ENCODE measurements around the gene KYNU. TPM values are rescaled to one million over a fixed set of nuclear protein-coding genes. Genes with fewer than 3 reads are reported as not detected.

The KYNU gene
- total RNA-seq, result not detected in 2 replicates

- no peaks in the 10 kb centered on the region for H3K36me3 Mint-ChIP-seq (ENCODE audit: low read depth)
- no peak within 1 kb of the TSS for H3K27ac Mint-ChIP-seq
Measured at GRCh38 chr2:142877216-142877838, at the start of gene KYNU. Gene KYNU (plus strand): TSS chr2:142877664. CDS start chr2:142885368, 7,704 bp downstream.

DNA sequence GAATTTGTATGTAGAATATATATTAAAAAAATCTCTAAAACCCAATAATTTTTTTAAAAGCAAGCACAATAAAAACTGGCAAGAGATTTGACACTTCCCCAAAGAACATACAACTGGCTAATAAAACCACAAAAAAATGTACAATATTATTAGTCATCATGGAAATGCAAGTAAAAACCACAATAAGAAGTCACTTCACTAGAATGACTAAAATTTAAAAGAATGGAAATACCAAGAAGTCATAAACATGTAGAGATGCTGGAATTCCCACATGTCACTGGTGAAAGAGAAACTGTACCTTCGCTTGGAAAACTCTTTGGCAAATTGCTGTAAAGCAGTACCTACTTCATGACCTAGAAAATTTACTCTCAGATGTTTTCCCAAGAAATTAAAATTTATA lies 43.4 kb upstream of the KYNU start:
- Mint-ChIP-seq H3K4me3 (no peak overlapping the region), H3K9me3 (no peaks in the 10 kb centered on the region), H3K36me3 (ENCODE audit: low read depth) (no peaks in the 10 kb centered on the region), H3K27me3 (no peaks in the 10 kb centered on the region), H3K4me1 (no peaks in the 10 kb centered on the region), H3K27ac (no peak overlapping the region)
- DNase-seq, result no peak
- intact Hi-C loops (cut with micrococcal nuclease), result no loop called here

More at GRCh38 chr2:142877216-142877838, at the start of gene KYNU:
- no peaks in the 10 kb centered on the region for H3K9me3 Mint-ChIP-seq
- no peak within 1 kb of the TSS for H3K4me3 Mint-ChIP-seq
- intact Hi-C loops (cut with micrococcal nuclease), result no loop called here
- no peaks in the 10 kb centered on the region for H3K27me3 Mint-ChIP-seq
- H3K4me1 Mint-ChIP-seq, result no peaks in the 10 kb centered on the region
- no peak for DNase-seq

DNA sequence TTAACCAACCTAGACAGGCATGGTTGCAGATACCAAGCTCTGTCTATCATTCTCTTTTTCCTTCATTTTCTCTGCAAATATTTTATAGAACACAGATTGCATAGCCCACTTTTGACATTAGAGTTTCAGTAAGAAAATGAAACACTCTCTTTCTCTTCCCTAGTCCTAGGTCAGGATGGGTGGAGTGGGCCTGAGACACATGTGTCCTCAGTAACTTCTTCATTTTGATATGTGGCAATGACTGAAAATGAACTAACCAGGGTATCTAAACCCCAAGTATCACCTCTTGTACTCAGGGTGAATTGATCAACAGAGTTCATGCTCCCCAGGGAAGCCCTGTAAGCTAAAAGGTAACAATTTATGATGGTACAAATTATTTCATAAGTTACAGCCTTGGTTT lies 37.0 kb upstream of the KYNU start:
- H3K36me3 Mint-ChIP-seq (ENCODE audit: low read depth), result no peaks in the 10 kb centered on the region
- no peaks in the 10 kb centered on the region for H3K9me3 Mint-ChIP-seq
- no peaks in the 10 kb centered on the region for H3K4me1 Mint-ChIP-seq
- DNase-seq, result no peak
- no peak overlapping the region for H3K27ac Mint-ChIP-seq
- H3K27me3 Mint-ChIP-seq, result no peaks in the 10 kb centered on the region
- no peak overlapping the region for H3K4me3 Mint-ChIP-seq
- intact Hi-C loops (cut with micrococcal nuclease), result no loop called here

DNA sequence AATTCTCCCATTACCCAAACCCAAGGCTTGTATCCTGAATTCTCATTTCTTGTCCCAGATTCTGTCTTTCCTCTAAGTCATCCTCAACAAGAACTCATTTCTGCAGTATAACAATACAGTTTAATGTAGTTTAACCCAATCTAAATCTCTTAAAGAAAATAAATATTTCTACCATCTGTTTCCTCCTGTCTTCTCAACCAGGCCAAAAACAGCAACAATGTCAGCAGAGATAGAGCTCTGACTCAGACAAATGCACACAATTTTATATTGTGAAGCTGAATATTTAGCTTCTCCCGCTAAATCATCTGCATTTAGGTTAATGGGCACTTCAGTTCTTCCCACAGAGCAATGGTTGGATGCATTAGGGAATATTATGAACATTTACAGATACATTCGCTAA lies 35.7 kb upstream of the KYNU start:
- DNase-seq, result no peak
- H3K27me3 Mint-ChIP-seq, result no peaks in the 10 kb centered on the region
- H3K4me1 Mint-ChIP-seq, result no peaks in the 10 kb centered on the region
- no peak overlapping the region for H3K4me3 Mint-ChIP-seq
- H3K9me3 Mint-ChIP-seq, result no peaks in the 10 kb centered on the region
- intact Hi-C loops (cut with micrococcal nuclease), result no loop called here
- no peaks in the 10 kb centered on the region for H3K36me3 Mint-ChIP-seq (ENCODE audit: low read depth)
- H3K27ac Mint-ChIP-seq, result no peak overlapping the region

GRCh38 chr2:142842369-142842768 lies 35.1 kb upstream of the KYNU start:
- H3K27ac Mint-ChIP-seq, result no peak overlapping the region
- H3K36me3 Mint-ChIP-seq (ENCODE audit: low read depth), result no peaks in the 10 kb centered on the region
- no peak for DNase-seq
- no peaks in the 10 kb centered on the region for H3K4me1 Mint-ChIP-seq
- intact Hi-C loops (cut with micrococcal nuclease), result no loop called here
- no peaks in the 10 kb centered on the region for H3K27me3 Mint-ChIP-seq
- H3K4me3 Mint-ChIP-seq, result no peak overlapping the region
- no peaks in the 10 kb centered on the region for H3K9me3 Mint-ChIP-seq

DNA sequence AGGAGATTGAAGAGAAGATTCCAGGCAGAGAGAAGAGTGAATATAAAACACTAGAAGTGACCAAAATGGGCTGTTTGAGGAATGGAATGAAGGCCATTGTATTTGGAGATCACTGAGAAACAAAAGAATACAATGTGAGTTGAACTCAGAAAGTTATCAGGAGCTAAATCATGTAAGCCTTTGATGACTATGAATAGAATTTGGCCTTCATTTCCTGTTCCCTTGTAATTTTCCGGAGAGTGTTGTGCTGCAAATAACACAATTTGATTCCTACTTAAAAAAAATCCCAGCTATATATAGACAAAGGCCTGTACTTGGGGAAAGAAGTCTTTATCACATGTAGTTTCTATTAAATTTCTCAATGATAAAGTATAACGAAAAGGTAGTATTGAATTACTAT lies 33.7 kb upstream of the KYNU start:
- Mint-ChIP-seq H3K36me3 (ENCODE audit: low read depth) (no peaks in the 10 kb centered on the region), H3K4me1 (no peaks in the 10 kb centered on the region), H3K27ac (no peak overlapping the region), H3K4me3 (no peak overlapping the region), H3K27me3 (no peaks in the 10 kb centered on the region), H3K9me3 (no peaks in the 10 kb centered on the region)
- DNase-seq, result no peak
- intact Hi-C loops (cut with micrococcal nuclease), result no loop called here

GRCh38 chr2:142848023-142848606 lies 29.3 kb upstream of the KYNU start:
- H3K27ac Mint-ChIP-seq, result no peak overlapping the region
- intact Hi-C loops (cut with micrococcal nuclease), result no loop called here
- H3K9me3 Mint-ChIP-seq, result no peaks in the 10 kb centered on the region
- H3K4me3 Mint-ChIP-seq, result no peak overlapping the region
- H3K36me3 Mint-ChIP-seq (ENCODE audit: low read depth), result no peaks in the 10 kb centered on the region
- no peaks in the 10 kb centered on the region for H3K27me3 Mint-ChIP-seq
- H3K4me1 Mint-ChIP-seq, result no peaks in the 10 kb centered on the region
- DNase-seq, result no peak

GRCh38 chr2:142849820-142850219 lies 27.6 kb upstream of the KYNU start:
- no peak for DNase-seq
- Mint-ChIP-seq H3K9me3 (no peaks in the 10 kb centered on the region), H3K36me3 (ENCODE audit: low read depth) (no peaks in the 10 kb centered on the region), H3K4me1 (no peaks in the 10 kb centered on the region), H3K4me3 (no peak overlapping the region), H3K27me3 (no peaks in the 10 kb centered on the region), H3K27ac (no peak overlapping the region)
- intact Hi-C loops (cut with micrococcal nuclease), result no loop called here

- Mint-ChIP-seq H3K9me3 (no peaks in the 10 kb centered on the region), H3K4me1 (no peaks in the 10 kb centered on the region), H3K36me3 (ENCODE audit: low read depth) (no peaks in the 10 kb centered on the region), H3K27ac (no peak overlapping the region), H3K27me3 (no peaks in the 10 kb centered on the region), H3K4me3 (no peak overlapping the region)
- intact Hi-C loops (cut with micrococcal nuclease), result no loop called here
- DNase-seq, result no peak
Measured at GRCh38 chr2:142853912-142854311, 23.6 kb upstream of the KYNU start.

DNA sequence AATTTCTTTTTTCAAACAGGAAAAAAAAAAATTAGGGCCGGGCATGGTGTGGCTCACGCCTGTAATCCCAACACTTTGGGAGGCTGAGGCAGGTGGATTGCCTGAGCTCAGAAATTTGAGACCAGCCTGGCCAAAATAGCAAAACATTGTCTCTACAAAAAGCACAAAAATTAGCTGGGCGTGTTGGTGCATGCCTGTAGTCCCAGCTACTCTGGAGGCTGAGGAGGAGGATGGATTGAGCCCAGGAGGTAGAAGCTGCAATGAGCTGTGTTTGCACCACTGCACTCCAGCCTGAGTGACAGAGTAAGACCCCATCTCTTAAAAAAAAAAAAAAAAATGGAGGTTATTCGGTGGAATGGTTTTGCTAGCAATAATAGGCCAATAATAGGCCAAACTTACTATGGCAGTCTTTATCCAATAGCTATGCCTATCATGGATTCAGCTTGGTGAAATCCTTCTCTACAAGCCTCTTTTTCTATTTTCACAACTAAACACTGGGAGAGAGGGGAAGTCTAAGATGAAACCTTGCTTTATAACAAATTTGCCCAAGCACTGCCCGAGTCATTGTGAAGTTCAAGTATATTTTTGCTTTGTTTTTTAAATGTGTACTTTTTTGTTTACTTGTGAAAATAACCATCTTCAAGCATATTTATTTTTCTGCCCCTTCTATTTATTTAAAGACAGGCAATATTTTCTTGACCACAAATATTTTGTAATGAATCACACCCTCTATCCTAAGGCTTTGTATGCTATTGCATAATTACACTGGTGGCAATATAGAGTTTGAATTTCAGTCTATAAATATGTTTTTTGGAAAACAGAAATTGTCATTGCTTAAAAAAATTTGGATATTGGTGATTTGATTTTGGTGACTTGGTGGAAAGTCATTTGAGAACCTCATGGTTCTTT lies 20.0 kb upstream of the KYNU start:
- no peaks in the 10 kb centered on the region for H3K36me3 Mint-ChIP-seq (ENCODE audit: low read depth)
- H3K4me3 Mint-ChIP-seq, result no peak overlapping the region
- no peaks in the 10 kb centered on the region for H3K27me3 Mint-ChIP-seq
- no peak overlapping the region for H3K27ac Mint-ChIP-seq
- intact Hi-C loops (cut with micrococcal nuclease), result no loop called here
- H3K4me1 Mint-ChIP-seq, result no peaks in the 10 kb centered on the region
- DNase-seq, result no peak
- no peaks in the 10 kb centered on the region for H3K9me3 Mint-ChIP-seq

- Mint-ChIP-seq H3K36me3 (ENCODE audit: low read depth) (no peaks in the 10 kb centered on the region), H3K27me3 (no peaks in the 10 kb centered on the region), H3K4me3 (no peak overlapping the region), H3K27ac (no peak overlapping the region), H3K9me3 (no peaks in the 10 kb centered on the region), H3K4me1 (no peaks in the 10 kb centered on the region)
- intact Hi-C loops (cut with micrococcal nuclease), result no loop called here
- no peak for DNase-seq
Measured at GRCh38 chr2:142858961-142859360, 18.5 kb upstream of the KYNU start.

DNA sequence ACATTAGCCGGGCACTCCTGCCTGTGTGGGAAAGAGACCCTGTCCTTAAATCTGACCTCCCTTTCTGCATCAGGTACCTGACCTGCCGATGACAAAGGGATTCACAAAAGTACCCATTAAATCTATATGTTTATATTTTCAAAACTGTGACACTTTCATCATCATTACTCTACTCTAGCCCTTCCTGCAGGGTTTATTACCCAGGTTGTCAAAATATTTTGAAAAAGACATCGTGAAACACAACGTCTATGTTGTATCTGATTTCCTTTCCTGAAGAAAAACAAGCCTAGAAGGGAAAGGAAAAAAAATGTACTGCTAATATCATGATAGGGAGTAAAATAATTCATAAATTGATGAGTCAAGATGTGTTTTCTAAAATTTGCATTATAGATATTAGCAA lies 15.2 kb upstream of the KYNU start:
- no peak for DNase-seq
- intact Hi-C loops (cut with micrococcal nuclease), result no loop called here
- no peaks in the 10 kb centered on the region for H3K4me1 Mint-ChIP-seq
- H3K4me3 Mint-ChIP-seq, result no peak overlapping the region
- H3K27me3 Mint-ChIP-seq, result no peaks in the 10 kb centered on the region
- no peak overlapping the region for H3K27ac Mint-ChIP-seq
- no peaks in the 10 kb centered on the region for H3K9me3 Mint-ChIP-seq
- H3K36me3 Mint-ChIP-seq (ENCODE audit: low read depth), result no peaks in the 10 kb centered on the region

DNA sequence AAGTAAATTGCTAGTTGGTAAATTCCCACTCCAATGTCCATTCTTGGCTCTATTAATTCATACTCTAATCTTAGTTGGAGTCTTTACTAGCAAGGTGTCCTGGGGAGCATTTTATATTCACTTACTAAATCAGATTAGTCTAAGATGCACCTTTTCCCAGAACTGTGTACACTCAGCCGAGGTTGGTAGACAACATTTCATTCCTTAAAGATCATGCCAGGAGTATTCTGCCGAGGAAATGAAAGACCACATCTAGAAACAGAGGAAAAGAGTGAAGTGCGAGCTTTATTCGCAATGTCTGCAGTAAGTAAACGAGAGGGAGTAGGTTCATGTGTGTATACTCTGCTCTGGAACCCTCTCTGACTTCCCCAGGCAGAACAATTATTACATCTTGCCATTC lies 14.6 kb upstream of the KYNU start:
- intact Hi-C loops (cut with micrococcal nuclease), result no loop called here
- no peaks in the 10 kb centered on the region for H3K9me3 Mint-ChIP-seq
- H3K36me3 Mint-ChIP-seq (ENCODE audit: low read depth), result no peaks in the 10 kb centered on the region
- no peak overlapping the region for H3K27ac Mint-ChIP-seq
- no peak overlapping the region for H3K4me3 Mint-ChIP-seq
- no peak for DNase-seq
- no peaks in the 10 kb centered on the region for H3K27me3 Mint-ChIP-seq
- no peaks in the 10 kb centered on the region for H3K4me1 Mint-ChIP-seq

- intact Hi-C loops (cut with micrococcal nuclease), result no loop called here
- no peaks in the 10 kb centered on the region for H3K9me3 Mint-ChIP-seq
- no peak overlapping the region for H3K4me3 Mint-ChIP-seq
- no peak overlapping the region for H3K27ac Mint-ChIP-seq
- H3K4me1 Mint-ChIP-seq, result no peaks in the 10 kb centered on the region
- no peaks in the 10 kb centered on the region for H3K36me3 Mint-ChIP-seq (ENCODE audit: low read depth)
- no peaks in the 10 kb centered on the region for H3K27me3 Mint-ChIP-seq
- no peak for DNase-seq
Measured at GRCh38 chr2:142863485-142863961, 13.9 kb upstream of the KYNU start.

Measured in activated CD4-positive, alpha-beta T cell treated with anti-CD3 and anti-CD28 coated beads, Interleukin-2, amount 10 ng/mL, durations not matched to agents 24 days and 14 days (primary cell).